HG03469 (cell line): Measurements from ENCODE around the gene TREML4.
"Not testable (repeated sequence)": the region's sequence is repeated elsewhere in the genome, so short reads cannot be mapped to it uniquely, and the experiment has no call there.

ENCODE experiments used
- ATAC-seq: cut with Tn5 transposase; IDR thresholded peaks from one replicate; pipeline ENCODE4 v1.9.1; 2021; ENCODE audit warnings: mild to moderate bottlenecking, moderate library complexity, moderate number of reproducible peaks; ENCODE audit not compliant: unreplicated experiment

Gene TREML4

GRCh38 chr6:41204156-41204555, 24.0 kb upstream of the TREML4 start:
- no peak for ATAC-seq

- ATAC-seq: no peak
Observed at GRCh38 chr6:41208439-41209106, 19.6 kb upstream of the TREML4 start.

GRCh38 chr6:41209547-41210320, 18.4 kb upstream of the TREML4 start:
- ATAC-seq: no peak

- ATAC-seq: no peak
Observed at GRCh38 chr6:41214559-41215238, 13.4 kb upstream of the TREML4 start.

DNA sequence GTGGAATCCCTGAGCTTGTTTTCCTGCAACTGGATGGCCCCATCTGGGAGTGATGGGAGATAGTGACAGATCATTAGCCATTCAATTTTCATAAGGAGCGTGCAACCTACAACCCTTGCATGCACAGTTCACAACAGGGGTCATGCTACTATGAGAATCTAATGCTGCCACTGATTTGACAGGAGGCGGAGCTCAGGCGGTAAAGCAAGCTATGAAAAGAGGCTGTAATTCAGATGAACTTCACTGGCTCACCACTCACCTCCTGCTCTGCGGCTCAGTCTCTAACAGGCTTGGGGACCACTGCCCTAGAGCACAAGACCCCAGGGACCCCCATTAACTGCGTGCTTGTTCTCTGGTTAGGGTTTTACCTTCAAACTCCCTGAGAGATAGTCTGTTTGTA, 12.4 kb upstream of the TREML4 start:
- ATAC-seq: no peak

DNA sequence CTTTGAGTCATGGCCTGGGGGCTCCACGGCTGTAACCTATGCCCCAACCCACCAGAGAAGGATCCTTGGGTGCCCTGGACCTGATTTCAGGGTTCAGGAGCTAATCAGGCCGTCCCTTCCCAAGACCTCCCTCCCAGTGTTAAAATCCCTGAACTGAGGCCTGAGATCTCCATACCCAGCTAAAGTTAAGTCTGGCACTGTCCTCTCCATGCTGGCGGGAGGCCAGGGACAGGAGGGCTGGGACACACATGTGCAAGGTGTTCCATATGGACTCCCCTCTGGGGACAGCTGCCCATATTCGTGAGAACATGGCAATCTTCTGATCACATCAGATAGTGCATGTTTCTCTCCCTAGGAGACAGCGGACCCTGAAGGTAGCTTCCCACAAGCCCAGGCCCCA, 11.5 kb upstream of the TREML4 start:
- no peak for ATAC-seq

DNA sequence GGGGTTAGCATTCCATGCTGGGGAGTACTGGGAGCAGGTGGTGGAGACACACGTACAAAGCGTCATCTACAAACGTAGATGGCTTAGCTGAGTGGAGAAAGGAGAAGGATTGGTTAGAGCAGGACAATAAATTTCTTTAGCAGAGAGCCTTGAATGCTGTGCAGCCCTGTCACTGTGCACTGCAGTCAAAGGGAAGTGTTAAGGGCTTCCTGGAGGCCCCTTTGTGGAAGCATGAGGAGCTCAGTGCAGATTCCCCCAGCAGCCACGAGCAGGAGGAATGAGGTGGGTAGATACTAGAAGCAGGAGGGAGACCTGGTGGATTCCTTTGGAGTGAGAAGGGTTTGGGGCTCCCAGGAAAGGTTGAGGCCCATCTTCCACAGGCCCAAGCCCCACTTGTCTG, 6.1 kb upstream of the TREML4 start:
- ATAC-seq: no peak

DNA sequence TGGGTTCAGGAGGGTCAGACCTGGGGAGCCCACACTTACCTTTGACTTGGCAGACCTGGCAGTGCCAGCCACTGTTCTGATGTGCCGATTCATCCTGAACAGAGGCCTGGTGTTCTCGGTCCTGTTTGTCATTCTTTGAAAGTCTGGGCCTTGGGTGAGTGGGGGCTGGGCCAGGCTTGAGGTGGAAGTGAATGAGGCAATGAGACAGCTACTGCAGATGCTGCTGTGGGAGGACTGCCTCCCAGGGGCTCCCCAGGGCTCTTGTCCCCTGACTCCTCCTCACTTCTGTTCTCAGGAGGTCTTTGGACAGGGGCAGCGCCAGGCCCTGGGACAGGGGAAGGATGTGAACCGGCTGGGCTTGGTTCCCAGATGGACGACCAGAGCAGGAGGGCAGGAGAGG, 5.6 kb upstream of the TREML4 start:
- no peak for ATAC-seq

- no peak for ATAC-seq
Observed at GRCh38 chr6:41224800-41225199, 3.3 kb upstream of the TREML4 start.

DNA sequence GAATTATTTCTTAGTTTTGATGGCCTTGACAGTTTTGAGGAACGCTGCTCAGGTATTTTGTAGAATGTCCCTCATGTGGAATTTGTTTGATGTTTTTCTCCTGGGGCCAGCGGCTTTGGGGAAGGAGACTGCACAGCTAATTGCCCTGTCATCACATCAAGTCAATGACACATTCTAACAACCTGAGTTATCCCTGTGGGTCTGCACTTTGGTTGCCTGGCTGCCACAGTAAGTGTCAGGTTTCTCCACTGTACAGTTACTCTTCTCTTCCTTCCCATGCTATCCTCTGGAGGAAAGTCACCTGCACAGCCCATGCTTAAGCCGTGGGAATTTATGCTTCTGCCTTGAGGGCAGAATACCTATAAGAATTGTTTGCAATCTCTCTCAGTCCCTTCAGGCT, 1.4 kb upstream of the TREML4 start:
- no peak for ATAC-seq

GRCh38 chr6:41228616-41229015, 467 bp downstream of the TREML4 start:
- ATAC-seq: no peak

DNA sequence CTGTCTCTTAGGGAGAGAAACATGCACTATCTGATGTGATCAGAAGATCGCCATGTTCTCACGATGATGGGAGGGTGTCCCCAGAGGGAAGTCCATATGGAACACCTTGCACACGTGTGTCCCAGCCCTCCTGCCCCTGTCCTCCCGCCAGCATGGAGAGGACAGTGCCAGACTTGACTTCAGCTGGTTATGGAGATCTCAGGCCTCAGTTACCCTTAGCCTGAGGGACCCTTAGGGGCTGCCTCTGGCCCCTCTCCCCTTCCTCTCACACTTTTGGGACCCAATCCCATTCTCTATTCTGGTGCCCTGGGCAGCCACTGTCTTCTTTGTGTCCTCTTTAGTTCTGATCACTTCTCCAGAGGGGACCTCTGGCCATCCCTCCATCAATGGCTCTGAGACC, 1.6 kb downstream of the TREML4 start:
- no peak for ATAC-seq

GRCh38 chr6:41231246-41231645, 3.1 kb downstream of the TREML4 start:
- ATAC-seq: no peak

- ATAC-seq: no peak
Observed at GRCh38 chr6:41232667-41233066, 4.5 kb downstream of the TREML4 start.

GRCh38 chr6:41236276-41236675, 8.1 kb downstream of the TREML4 start:
- ATAC-seq: no peak

GRCh38 chr6:41237128-41237527, 9.0 kb downstream of the TREML4 start:
- no peak for ATAC-seq

GRCh38 chr6:41239467-41240159, 11.5 kb downstream of the TREML4 start:
- no peak for ATAC-seq

DNA sequence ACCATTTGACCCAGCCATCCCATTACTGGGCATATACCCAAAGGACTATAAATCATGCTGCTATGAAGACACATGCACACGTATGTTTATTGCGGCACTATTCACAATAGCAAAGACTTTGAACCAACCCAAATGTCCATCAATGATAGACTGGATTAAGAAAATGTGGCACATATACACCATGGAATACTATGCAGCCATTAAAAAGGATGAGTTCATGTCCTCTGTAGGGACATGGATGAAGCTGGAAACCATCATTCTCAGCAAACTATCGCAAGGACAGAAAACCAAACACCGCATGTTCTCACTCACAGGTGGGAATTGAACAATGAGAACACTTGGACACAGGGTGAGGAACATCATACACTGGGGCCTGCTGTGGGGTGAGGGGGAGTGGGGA, 18.4 kb downstream of the TREML4 start:
- not testable (repeated sequence) for ATAC-seq

- no peak for ATAC-seq
Observed at GRCh38 chr6:41247288-41247865, 19.2 kb downstream of the TREML4 start.

DNA sequence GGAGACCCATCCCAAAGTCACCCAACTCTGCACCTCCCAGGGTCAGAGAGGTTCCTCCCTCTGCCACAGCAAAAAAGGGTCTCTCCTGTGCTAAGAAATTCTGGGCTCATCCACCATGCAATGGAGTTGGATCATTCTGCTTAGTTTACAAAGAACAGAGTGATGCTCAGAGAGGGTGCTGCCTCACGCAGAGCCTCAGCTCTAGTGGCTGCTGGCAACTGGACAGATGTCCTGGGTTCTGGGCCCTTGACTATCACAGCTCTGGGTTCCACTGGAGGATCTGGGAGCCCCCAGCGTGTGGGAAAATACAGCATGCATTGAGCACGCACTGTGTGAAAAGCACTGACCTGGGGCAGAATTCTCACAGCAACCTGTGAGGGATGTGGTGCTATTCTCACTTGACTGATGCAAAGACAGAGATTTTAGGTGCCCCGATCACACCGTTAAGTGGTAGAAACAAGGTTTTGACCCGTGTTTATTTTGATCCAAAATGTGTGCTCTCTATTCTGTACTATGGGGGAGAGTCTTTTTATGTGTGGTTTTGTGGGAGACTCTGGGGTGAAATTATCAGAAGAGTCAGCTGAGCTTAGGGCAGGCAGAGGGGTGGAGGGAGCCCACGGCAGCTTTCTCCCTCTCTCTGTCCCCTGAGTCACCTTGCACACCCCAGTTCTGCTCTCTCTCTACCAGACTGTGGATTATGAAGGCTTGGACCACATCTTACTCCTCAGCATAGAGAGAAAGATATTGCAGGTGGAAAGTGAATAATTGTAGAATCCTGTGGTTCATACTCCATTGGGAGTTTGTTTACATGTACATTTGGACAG, 19.9 kb downstream of the TREML4 start:
- ATAC-seq: no peak
